Measurements from ENCODE around the gene LHFPL3. TPM values are rescaled to one million over a fixed set of nuclear protein-coding genes. Genes with fewer than 3 reads are reported as not detected.

The LHFPL3 gene
- total and polyA plus RNA-seq, 2 of the 13 experiments (the other 11 are each of a cell fraction or from before 2014, with no cell fraction given), result not detected

DNA sequence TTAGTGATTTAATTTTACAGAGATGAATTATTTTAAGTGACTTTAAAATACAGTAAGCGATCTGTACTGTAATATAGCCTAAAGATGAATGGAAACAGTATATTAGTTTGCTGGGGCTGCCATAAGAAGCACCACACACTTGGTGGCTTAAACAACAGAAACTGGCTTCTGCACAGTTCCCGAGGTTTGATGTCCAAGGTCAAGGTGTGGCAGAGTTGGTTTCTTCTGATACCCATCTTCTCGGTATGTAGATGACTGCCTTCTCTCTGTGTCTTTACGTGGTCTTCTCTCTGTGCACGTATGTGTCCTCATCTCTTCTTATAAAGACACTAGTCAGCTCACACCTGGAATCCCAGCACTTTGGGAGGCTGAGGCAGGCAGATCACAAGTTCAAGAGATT lies 621.6 kb downstream of the LHFPL3 start (continued):
- TF ChIP-seq, protein P1, sequence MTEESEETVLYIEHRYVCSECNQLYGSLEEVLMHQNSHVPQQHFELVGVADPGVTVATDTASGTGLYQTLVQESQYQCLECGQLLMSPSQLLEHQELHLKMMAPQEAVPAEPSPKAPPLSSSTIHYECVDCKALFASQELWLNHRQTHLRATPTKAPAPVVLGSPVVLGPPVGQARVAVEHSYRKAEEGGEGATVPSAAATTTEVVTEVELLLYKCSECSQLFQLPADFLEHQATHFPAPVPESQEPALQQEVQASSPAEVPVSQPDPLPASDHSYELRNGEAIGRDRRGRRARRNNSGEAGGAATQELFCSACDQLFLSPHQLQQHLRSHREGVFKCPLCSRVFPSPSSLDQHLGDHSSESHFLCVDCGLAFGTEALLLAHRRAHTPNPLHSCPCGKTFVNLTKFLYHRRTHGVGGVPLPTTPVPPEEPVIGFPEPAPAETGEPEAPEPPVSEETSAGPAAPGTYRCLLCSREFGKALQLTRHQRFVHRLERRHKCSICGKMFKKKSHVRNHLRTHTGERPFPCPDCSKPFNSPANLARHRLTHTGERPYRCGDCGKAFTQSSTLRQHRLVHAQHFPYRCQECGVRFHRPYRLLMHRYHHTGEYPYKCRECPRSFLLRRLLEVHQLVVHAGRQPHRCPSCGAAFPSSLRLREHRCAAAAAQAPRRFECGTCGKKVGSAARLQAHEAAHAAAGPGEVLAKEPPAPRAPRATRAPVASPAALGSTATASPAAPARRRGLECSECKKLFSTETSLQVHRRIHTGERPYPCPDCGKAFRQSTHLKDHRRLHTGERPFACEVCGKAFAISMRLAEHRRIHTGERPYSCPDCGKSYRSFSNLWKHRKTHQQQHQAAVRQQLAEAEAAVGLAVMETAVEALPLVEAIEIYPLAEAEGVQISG (CRISPR knock-in tag; IDR thresholded peaks at IDR 0.05), result no peak
- TF ChIP-seq ERF (CRISPR knock-in tag; IDR thresholded peaks at IDR 0.05), result no peak
- TF ChIP-seq CHCHD3 (CRISPR knock-in tag; IDR thresholded peaks at IDR 0.05), result no peak
- no peak for TF ChIP-seq ZNF510 (CRISPR knock-in tag; IDR thresholded peaks at IDR 0.05; ENCODE audit: low read depth)

DNA sequence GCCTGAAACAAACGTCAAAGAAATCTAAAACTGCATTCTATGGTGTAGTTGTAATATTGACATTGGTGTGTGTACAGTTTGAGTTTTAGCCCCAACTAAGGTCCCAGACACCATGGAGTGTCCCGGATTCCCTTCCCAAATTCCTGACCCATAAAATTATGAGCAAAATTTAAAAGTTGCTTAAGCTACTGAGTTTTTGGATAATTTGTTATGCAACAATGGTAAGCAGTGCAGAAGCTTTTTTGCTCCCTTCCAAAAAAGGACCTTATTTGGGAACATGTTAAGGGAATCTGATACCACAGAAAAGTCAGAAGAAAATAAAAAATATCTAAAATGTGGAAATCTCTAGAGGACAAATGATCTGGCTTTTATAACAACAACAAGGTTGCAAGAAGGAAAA lies 622.4 kb downstream of the LHFPL3 start:
- H4K20me1 ChIP-seq (ENCODE audit: insufficient read depth, low read length), result no peaks in the 10 kb centered on the region
- no peak for FAIRE-seq
- no peaks in the 10 kb centered on the region for H3K27me3 ChIP-seq (ENCODE audit: control insufficient read depth in 1 of 2, insufficient read depth in 2 of 2, low read length in 2 of 2)
- intact Hi-C loops (cut with micrococcal nuclease; ENCODE audit: unreplicated experiment) (no loop called here), in situ Hi-C loops (cut with HindIII; ENCODE audit: extremely low pct_ligation_motif_present, low pct_unique_long_range_greater_than_20kb) (no loop called here)
- H3K9ac ChIP-seq (ENCODE audit: insufficient read depth, low read depth, low read length), result no peak overlapping the region
- CTCF ChIA-PET (ENCODE audit: low intra/inter-chr PET ratio, low total read pairs), result no interaction called here
- 20% methylated on average over 2 of the region's 2 CpGs for WGBS (ENCODE audit: low lambda C conversion rate)
- H2AFZ ChIP-seq (ENCODE audit: low read length), result no peak overlapping the region
- H3K36me3 ChIP-seq (replicated peaks in 1 of 2; ENCODE audit: control insufficient read depth in 1 of 2, insufficient read depth in 2 of 2, low read length in 2 of 2), result no peaks in the 10 kb centered on the region
- DNase-seq (ENCODE audit: low spot score), result no peak
- H3K4me3 ChIP-seq (replicated peaks in 1 of 3; ENCODE audit: insufficient read depth in 1 of 3, low read depth in 2 of 3, low read length in 3 of 3), result no peak overlapping the region
- POLR2A ChIA-PET, result no interaction called here
- no peaks in the 10 kb centered on the region for H3K79me2 ChIP-seq (ENCODE audit: insufficient read depth, low read length)
- H3K4me2 ChIP-seq (ENCODE audit: low read depth, low read length), result no peak overlapping the region
- no peak for ATAC-seq
- no TSS peak for BruUV-seq (replicated peaks)
- peaks cover 7% of the 10 kb centered on the region for H3K4me1 ChIP-seq (ENCODE audit: insufficient read depth, low read length)
- H3K9me3 ChIP-seq (ENCODE audit: low read length), result no peaks in the 10 kb centered on the region
- no peak overlapping the region for H3K27ac ChIP-seq (ENCODE audit: extremely low read length, insufficient read depth, low read length)
- TF ChIP-seq FOXC1 (CRISPR knock-in tag; IDR thresholded peaks at IDR 0.05; ENCODE audit: borderline replicate concordance) (no peak), GPN1 (CRISPR knock-in tag; IDR thresholded peaks at IDR 0.05; ENCODE audit: borderline replicate concordance) (no peak), ZFX (CRISPR knock-in tag; IDR thresholded peaks at IDR 0.05; ENCODE audit: low read depth) (no peak), SOX5 (CRISPR knock-in tag; IDR thresholded peaks at IDR 0.05; ENCODE audit: borderline replicate concordance) (no peak), MEF2D (CRISPR knock-in tag; IDR thresholded peaks at IDR 0.05) (no peak), ETV5 (CRISPR knock-in tag; IDR thresholded peaks at IDR 0.05; ENCODE audit: borderline replicate concordance) (no peak), GZF1 (CRISPR knock-in tag; IDR thresholded peaks at IDR 0.05) (no peak), ZKSCAN1 (IDR thresholded peaks at IDR 0.05; ENCODE audit: low read length) (no peak)
- TF ChIP-seq, protein P2, sequence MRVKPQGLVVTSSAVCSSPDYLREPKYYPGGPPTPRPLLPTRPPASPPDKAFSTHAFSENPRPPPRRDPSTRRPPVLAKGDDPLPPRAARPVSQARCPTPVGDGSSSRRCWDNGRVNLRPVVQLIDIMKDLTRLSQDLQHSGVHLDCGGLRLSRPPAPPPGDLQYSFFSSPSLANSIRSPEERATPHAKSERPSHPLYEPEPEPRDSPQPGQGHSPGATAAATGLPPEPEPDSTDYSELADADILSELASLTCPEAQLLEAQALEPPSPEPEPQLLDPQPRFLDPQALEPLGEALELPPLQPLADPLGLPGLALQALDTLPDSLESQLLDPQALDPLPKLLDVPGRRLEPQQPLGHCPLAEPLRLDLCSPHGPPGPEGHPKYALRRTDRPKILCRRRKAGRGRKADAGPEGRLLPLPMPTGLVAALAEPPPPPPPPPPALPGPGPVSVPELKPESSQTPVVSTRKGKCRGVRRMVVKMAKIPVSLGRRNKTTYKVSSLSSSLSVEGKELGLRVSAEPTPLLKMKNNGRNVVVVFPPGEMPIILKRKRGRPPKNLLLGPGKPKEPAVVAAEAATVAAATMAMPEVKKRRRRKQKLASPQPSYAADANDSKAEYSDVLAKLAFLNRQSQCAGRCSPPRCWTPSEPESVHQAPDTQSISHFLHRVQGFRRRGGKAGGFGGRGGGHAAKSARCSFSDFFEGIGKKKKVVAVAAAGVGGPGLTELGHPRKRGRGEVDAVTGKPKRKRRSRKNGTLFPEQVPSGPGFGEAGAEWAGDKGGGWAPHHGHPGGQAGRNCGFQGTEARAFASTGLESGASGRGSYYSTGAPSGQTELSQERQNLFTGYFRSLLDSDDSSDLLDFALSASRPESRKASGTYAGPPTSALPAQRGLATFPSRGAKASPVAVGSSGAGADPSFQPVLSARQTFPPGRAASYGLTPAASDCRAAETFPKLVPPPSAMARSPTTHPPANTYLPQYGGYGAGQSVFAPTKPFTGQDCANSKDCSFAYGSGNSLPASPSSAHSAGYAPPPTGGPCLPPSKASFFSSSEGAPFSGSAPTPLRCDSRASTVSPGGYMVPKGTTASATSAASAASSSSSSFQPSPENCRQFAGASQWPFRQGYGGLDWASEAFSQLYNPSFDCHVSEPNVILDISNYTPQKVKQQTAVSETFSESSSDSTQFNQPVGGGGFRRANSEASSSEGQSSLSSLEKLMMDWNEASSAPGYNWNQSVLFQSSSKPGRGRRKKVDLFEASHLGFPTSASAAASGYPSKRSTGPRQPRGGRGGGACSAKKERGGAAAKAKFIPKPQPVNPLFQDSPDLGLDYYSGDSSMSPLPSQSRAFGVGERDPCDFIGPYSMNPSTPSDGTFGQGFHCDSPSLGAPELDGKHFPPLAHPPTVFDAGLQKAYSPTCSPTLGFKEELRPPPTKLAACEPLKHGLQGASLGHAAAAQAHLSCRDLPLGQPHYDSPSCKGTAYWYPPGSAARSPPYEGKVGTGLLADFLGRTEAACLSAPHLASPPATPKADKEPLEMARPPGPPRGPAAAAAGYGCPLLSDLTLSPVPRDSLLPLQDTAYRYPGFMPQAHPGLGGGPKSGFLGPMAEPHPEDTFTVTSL (CRISPR knock-in tag; IDR thresholded peaks at IDR 0.05; ENCODE audit: borderline replicate concordance), result no peak
- TF ChIP-seq, protein P3, sequence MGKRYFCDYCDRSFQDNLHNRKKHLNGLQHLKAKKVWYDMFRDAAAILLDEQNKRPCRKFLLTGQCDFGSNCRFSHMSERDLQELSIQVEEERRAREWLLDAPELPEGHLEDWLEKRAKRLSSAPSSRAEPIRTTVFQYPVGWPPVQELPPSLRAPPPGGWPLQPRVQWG (CRISPR knock-in tag; IDR thresholded peaks at IDR 0.05; ENCODE audit: borderline replicate concordance, low read depth), result no peak
- TF ChIP-seq, protein P4, sequence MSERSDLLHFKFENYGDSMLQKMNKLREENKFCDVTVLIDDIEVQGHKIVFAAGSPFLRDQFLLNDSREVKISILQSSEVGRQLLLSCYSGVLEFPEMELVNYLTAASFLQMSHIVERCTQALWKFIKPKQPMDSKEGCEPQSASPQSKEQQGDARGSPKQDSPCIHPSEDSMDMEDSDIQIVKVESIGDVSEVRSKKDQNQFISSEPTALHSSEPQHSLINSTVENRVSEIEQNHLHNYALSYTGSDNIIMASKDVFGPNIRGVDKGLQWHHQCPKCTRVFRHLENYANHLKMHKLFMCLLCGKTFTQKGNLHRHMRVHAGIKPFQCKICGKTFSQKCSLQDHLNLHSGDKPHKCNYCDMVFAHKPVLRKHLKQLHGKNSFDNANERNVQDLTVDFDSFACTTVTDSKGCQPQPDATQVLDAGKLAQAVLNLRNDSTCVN (CRISPR knock-in tag; IDR thresholded peaks at IDR 0.05; ENCODE audit: borderline replicate concordance), result no peak
